ENCODE results near the gene TMEM123. TPM values are rescaled to one million over a fixed set of nuclear protein-coding genes. Genes with fewer than 3 reads are reported as not detected.
A peak's percentile ranks its signal among the peaks of the same experiment; 100 is the strongest.

TMEM123 gene
- total and polyA plus RNA-seq, 10 donors, result 51.3 to 184 (median 146) TPM

- Histone ChIP-seq H3K4me1 (peaks cover 0 to 41% (median 22%) of the 10 kb centered on the region in 6 donors), H3K36me3 (no peaks in the 10 kb centered on the region), H3K27ac (no peak overlapping the region), H3K9me3 (no peaks in the 10 kb centered on the region), H3K4me3 (no peak overlapping the region), H3K27me3 (replicated peaks in 1 of 7) (no peaks in the 10 kb centered on the region)
- WGBS, 5 donors, result 74 to 87% (median 84%) methylated on average over 4 of the region's 4 CpGs
- intact Hi-C loops (cut with DNase I; ENCODE audit: low total_unique reads), result no loop called here
- no peak for DNase-seq
- TF ChIP-seq POLR2AphosphoS5 (IDR thresholded peaks at IDR 0.05), result no peak
- TF ChIP-seq, protein P1, sequence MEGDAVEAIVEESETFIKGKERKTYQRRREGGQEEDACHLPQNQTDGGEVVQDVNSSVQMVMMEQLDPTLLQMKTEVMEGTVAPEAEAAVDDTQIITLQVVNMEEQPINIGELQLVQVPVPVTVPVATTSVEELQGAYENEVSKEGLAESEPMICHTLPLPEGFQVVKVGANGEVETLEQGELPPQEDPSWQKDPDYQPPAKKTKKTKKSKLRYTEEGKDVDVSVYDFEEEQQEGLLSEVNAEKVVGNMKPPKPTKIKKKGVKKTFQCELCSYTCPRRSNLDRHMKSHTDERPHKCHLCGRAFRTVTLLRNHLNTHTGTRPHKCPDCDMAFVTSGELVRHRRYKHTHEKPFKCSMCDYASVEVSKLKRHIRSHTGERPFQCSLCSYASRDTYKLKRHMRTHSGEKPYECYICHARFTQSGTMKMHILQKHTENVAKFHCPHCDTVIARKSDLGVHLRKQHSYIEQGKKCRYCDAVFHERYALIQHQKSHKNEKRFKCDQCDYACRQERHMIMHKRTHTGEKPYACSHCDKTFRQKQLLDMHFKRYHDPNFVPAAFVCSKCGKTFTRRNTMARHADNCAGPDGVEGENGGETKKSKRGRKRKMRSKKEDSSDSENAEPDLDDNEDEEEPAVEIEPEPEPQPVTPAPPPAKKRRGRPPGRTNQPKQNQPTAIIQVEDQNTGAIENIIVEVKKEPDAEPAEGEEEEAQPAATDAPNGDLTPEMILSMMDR (IDR thresholded peaks at IDR 0.05 in 8 of 11, conservative IDR thresholded peaks at IDR 0.05 in 3 of 11), result no peak
- TF ChIP-seq POLR2A (IDR thresholded peaks at IDR 0.05), result no peak
Observed at GRCh38 chr11:102462610-102463009, 10.0 kb upstream of the TMEM123 start.

- Histone ChIP-seq H3K27ac (peak overlapping the region in 2 of 8 donors; percentile 12 to 21), H3K4me3 (no peak overlapping the region), H3K4me1 (peaks cover 0 to 44% (median 12%) of the 10 kb centered on the region in 6 donors), H3K36me3 (no peaks in the 10 kb centered on the region), H3K27me3 (replicated peaks in 1 of 7) (no peaks in the 10 kb centered on the region), H3K9me3 (no peaks in the 10 kb centered on the region)
- intact Hi-C loops (cut with DNase I; ENCODE audit: low total_unique reads), result no loop called here
- TF ChIP-seq POLR2AphosphoS5 (IDR thresholded peaks at IDR 0.05), result no peak
- TF ChIP-seq, protein P1 (IDR thresholded peaks at IDR 0.05 in 8 of 11, conservative IDR thresholded peaks at IDR 0.05 in 3 of 11), result no peak
- TF ChIP-seq POLR2A (IDR thresholded peaks at IDR 0.05), result no peak
- DNase-seq, result no peak
Observed at GRCh38 chr11:102459393-102459792, 6.8 kb upstream of the TMEM123 start.

GRCh38 chr11:102458548-102458947, 6.0 kb upstream of the TMEM123 start:
- intact Hi-C loops (cut with DNase I; ENCODE audit: low total_unique reads), result no loop called here
- Histone ChIP-seq H3K4me3 (no peak overlapping the region), H3K4me1 (peaks cover under 1 to 46% (median 16%) of the 10 kb centered on the region in 6 donors), H3K27me3 (replicated peaks in 1 of 7) (no peaks in the 10 kb centered on the region), H3K9me3 (no peaks in the 10 kb centered on the region), H3K27ac (peak overlapping the region in 4 of 8 donors; percentile 12 to 36 (median 21)), H3K36me3 (no peaks in the 10 kb centered on the region)
- TF ChIP-seq POLR2AphosphoS5 (IDR thresholded peaks at IDR 0.05), result no peak
- DNase-seq, result no peak
- 69 to 84% (median 73%) methylated on average over 3 of the region's 3 CpGs for WGBS, 5 donors

GRCh38 chr11:102457865-102458264, 5.3 kb upstream of the TMEM123 start:
- Histone ChIP-seq H3K4me3 (no peak overlapping the region), H3K4me1 (peaks cover 5 to 53% (median 22%) of the 10 kb centered on the region in 6 donors), H3K27me3 (replicated peaks in 1 of 7) (no peaks in the 10 kb centered on the region), H3K27ac (peak overlapping the region in 3 of 8 donors; percentile 12 to 36 (median 21)), H3K36me3 (no peaks in the 10 kb centered on the region), H3K9me3 (no peaks in the 10 kb centered on the region)
- TF ChIP-seq, protein P1 (IDR thresholded peaks at IDR 0.05 in 8 of 11, conservative IDR thresholded peaks at IDR 0.05 in 3 of 11), result no peak
- TF ChIP-seq POLR2A (IDR thresholded peaks at IDR 0.05) (no peak), POLR2AphosphoS5 (IDR thresholded peaks at IDR 0.05) (no peak)
- no peak for DNase-seq
- intact Hi-C loops (cut with DNase I; ENCODE audit: low total_unique reads), result no loop called here

Measured in spleen (tissue), 11 donors.